Activated effector memory CD4-positive, alpha-beta T cell treated with Interleukin-2 at 50 U/mL for 16 hours (primary cell): ENCODE data around the gene KLHL13.
"Not testable (repeated sequence)": the region's sequence is repeated elsewhere in the genome, so short reads cannot be mapped to it uniquely, and the experiment has no call there.

ENCODE experiments used
- DNase-seq: peaks from one replicate; pipeline ENCODE4 v3.0.0-alpha.2; 2020

Gene KLHL13, protein sequence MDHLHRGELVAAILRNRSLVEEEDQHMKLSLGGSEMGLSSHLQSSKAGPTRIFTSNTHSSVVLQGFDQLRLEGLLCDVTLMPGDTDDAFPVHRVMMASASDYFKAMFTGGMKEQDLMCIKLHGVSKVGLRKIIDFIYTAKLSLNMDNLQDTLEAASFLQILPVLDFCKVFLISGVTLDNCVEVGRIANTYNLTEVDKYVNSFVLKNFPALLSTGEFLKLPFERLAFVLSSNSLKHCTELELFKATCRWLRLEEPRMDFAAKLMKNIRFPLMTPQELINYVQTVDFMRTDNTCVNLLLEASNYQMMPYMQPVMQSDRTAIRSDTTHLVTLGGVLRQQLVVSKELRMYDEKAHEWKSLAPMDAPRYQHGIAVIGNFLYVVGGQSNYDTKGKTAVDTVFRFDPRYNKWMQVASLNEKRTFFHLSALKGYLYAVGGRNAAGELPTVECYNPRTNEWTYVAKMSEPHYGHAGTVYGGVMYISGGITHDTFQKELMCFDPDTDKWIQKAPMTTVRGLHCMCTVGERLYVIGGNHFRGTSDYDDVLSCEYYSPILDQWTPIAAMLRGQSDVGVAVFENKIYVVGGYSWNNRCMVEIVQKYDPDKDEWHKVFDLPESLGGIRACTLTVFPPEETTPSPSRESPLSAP

DNA sequence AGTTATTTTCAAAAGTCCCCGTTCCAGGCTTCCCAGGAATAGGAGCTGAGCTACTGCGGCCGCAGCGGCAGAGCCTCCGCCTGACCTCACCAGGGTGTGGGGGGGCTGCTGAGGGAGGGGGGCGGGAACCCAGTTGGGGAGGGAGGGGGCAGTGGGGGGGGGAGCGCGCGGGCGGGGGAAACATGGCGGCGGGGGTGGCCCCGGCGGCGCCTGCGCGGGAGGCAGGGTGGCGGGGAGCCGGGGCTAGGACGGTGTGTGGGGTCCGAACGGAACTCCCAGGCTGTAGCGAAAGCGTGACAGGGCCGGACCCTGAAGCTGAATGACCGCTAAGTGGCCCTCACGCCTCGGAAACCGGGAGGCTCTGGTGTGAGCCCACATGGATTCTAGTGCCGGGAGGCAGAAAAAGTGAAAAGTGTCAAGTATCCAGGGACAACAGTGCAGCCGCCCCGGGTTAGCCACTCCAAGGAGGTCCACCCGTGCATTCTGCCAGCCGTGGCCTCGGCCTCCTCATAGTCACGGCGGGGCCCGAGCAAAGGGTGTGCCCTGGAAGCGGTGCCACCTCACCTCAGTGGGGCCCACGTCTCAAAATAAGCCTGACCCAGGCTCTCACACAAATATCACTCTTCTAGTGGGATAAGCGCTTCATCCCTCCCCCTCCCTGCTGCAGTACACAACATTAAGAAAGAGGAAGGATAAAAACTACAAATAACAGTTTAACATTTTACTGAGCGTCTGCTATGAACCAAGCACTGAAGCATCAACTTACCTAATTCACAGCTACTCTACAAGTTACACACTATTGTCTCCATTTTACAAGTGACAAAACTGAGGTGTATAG, at the start of gene KLHL13:
Gene KLHL13 (minus strand): TSS at position 98 of the 838 bp plus-strand sequence. CDS start 88,337 bp downstream, outside the sequence.
- no peak for DNase-seq

DNA sequence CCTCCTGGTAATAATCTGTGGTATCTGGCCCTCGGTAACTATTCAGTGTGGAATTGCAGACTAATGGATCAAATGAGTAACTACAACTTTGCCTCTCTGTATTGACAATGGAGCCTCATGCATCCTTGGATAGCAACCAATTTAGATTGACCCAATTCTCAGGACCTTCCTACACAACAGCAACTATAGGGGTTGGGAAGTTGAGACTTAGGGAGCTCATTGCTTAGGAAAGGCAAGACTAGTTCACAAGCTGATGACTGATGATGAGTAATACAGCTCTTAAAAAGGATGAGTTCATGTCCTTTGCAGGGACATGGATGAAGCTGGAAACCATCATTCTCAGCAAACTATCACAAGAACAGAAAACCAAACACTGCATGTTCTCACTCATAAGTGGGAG, 47.5 kb upstream of the KLHL13 start:
- DNase-seq = no peak

GRCh38 chrX:118156953-118157608, 40.5 kb upstream of the KLHL13 start:
- no peak for DNase-seq

DNA sequence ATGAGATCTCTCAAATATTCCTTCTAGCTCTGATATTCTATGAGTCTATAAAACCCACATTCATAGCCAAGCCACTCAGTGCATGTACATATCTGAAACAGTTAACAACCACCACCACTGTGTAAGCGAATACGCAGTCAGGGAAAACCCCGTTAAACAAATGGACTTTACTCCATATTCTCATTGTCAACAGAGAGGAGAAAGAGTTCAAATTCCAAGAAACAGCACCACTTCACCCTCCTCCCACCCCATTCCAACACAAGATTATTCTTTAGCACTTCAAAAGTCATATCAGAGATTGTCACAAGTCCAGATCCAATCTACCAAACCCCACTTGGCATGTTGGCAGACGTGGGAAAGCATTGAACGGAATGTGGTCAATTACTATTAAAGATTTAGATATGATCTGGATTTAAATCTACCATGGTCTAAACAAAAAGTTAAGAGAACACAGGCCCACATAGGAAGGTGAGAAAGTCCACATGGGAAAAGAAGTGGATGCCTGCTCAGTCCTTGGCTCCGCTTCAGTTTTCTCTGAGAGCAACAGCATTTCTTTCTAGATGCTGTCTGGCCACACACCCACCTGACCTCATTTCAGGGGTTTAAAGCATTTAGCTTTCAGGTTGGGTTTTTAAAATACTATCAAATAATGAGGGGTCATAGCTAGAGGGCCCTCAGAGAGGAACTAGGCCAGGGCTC, 39.8 kb upstream of the KLHL13 start:
- no peak for DNase-seq

GRCh38 chrX:118153270-118153669, 36.7 kb upstream of the KLHL13 start:
- DNase-seq = no peak

- no peak for DNase-seq
Observed at GRCh38 chrX:118152721-118153120, 36.1 kb upstream of the KLHL13 start.

DNA sequence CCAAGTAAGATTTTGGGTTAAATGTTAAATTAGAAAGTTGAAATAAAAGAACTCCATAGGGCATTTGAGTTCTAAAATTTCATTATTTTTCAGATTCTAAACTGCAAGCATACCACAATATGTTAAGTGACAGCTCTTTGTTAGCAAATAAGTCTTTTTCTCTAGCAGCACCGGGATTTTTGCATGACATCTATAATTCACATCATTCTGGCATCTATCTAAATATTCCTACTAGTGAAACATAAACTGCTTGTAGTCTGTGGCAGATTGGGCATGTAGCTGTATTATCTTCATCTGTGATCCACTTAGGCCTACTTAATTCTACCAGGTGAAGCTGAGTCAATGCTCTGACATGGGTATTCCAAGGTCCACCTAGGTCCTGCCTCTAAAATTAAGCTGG, 32.1 kb upstream of the KLHL13 start:
- no peak for DNase-seq

DNA sequence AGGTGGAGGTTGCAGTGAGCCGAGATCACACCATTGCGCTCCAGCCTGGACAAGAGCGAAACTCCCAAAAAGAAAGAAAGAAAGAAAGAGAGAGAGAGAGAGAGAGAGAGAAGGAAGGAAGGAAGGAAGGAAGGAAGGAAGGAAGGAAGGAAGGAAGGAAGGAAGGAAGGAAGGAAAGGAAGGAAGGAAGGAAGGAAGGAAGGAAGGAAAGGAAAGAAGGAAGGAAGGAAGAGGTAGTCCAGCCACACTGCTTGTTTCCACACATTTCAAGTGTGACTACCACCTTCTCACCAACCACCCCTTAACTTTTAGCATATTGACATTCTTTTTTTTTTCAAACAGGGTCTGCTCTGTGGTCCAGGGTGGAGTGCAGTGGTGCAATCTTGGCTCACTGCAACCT, 31.2 kb upstream of the KLHL13 start:
- DNase-seq = not testable (repeated sequence)

- DNase-seq = no peak
Observed at GRCh38 chrX:118143578-118143977, 27.0 kb upstream of the KLHL13 start.

GRCh38 chrX:118131336-118131735, 14.7 kb upstream of the KLHL13 start:
- no peak for DNase-seq

GRCh38 chrX:118129681-118130080, 13.1 kb upstream of the KLHL13 start:
- DNase-seq = no peak

- no peak for DNase-seq
Observed at GRCh38 chrX:118128724-118129123, 12.1 kb upstream of the KLHL13 start.

DNA sequence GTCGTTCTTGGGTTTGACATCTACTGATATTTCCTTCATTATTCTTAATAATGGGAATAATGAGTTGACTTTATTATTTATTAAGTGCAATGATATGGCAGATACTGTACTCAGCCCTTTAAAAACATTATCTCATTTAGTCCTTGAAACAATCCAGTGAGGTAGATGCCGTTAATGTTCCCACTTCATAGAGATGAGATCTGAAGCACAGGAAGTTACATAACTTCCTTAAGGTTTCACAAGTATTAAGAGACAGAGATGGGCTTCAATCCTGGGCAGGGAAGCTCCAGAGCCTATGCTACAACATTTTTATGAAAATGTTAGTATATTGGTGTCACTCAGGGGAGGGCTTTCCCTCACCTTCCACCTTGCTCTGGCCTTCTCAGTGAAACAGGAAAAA, 9.7 kb upstream of the KLHL13 start:
- no peak for DNase-seq

DNA sequence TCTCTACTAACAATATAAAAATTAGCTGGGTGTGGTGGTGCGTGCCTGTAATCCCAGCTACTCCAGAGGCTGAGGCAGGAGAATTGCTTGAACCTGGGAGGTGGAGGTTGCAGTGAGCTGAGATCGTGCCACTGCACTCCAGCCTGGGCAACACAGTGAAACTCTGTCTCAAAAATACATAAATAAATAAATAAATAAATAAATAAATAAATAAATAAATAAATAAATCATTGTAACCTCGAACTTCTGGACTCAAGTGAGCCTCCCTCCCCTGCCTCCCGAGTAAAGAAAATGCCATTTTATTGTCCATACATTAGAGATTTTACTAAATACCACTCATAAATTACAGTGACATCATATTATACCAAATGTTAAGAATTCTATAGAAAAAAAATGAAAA, 7.6 kb upstream of the KLHL13 start:
- DNase-seq = not testable (repeated sequence)

GRCh38 chrX:118117741-118118140, 1.1 kb upstream of the KLHL13 start:
- no peak for DNase-seq

DNA sequence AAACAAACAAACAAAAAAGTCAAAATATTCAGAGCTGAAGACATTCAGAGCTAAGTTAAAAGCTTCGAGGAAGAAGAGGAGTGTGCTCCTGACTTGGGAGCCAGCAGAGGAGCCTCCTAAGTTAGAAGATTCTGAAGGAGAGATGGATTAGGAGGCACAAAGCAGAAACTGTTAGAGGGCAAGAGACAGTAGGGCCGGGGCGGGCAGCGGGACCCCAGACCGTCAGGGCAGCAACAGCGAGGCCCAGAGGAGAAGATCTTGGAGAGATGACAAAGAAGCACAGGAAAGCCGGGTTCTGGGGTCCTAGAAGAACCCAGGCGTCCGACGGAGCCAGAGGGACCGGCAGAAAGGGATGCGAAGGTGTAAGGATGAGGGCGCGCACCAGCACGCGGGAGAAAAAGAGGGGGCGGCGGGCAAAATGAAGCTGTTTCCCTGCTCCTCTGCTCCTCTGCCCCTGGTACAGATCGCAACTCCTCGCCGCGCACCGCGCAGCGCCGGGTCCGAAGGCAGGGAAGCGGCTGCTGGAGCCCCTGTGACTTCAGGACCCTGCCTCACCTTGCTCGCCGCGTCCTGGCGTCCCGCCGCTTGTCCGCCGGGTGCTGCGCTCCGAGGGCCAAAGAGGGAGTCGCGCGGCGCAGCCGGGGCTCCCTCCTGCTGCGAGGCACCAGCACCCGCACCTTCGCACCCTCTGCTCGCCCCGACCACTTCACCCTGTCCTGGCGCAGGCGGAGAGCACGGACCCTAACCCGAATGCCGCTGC, 477 bp downstream of the KLHL13 start:
- DNase-seq = no peak

DNA sequence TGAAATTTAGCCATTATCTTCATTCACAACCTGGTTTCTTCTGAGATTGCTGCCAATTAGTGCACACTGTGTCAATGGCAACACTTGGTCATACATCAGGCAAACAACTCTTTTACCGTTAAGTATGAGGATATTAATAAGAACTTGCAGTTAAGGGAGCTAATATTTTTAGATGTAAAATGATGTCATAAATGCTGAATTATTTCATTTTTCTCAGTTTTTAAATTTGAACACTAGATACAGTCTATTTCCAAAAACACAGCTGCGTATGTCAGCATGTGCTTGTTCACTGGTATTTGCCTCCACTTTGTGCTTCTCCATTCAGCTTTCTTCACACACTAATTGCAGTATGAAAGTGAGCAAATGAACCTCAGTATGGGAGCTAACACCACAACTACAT, 1.6 kb downstream of the KLHL13 start:
- no peak for DNase-seq

DNA sequence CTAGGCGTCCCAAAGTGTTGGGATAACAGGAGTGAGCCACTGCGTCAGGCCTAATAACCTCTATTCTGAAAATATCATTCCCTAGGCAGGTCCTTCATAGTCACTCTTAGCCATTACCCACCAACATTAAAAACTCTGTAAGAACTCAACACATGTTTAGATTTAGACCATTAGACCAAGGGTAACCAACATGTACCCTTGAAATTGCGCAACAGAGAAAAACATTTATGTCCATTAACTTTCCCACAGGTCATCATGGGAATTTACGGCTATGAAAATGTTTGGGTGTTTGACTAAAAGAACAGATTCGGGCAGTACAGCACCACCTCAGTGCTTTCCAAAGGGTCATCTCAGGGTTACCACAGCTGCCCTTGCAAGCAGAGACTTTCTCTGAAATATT, 7.5 kb downstream of the KLHL13 start:
- no peak for DNase-seq

DNA sequence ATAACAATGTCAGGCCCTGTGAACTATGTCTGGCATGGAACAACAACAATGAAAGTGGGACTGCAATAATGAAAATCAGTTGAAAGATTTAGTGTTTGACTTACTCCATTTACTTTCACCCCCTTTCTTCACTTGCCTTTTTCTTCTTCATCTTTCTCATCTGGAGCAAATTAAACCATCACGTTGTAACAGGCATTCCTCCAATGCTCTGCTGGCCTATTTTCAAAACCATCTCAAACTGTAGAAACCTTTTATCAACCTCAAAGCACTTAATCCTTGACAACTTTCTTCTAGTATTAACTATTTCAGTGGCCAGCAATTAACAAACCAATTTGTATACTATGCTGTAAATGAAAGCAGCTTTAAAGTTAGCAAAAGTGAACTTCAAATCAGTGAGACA, 8.3 kb downstream of the KLHL13 start:
- no peak for DNase-seq

DNA sequence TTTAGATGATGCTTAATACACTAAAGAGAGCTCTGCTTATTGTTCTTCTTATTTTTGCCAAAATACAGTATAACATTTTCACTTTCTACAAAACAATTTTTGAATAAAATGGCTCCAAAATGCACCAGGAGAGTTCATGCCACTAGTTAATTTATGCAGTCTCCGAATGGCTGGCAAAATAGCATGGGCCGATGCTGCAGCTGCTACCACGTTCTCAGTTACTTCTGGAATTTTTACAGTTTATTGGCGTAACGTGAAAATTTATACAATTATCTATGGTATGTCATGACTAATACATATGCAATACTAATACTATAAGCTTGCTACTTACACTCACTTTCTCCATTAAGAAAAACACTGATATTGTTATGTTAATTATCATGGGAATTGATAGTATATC, 16.5 kb downstream of the KLHL13 start:
- no peak for DNase-seq

- DNase-seq = no peak
Observed at GRCh38 chrX:118088084-118088483, 28.5 kb downstream of the KLHL13 start.

GRCh38 chrX:118074196-118074595, 42.4 kb downstream of the KLHL13 start:
- no peak for DNase-seq
